ENCODE data around the gene APMAP. TPM values are rescaled to one million over a fixed set of nuclear protein-coding genes. Genes with fewer than 3 reads are reported as not detected.
"Not testable (repeated sequence)": the region's sequence is repeated elsewhere in the genome, so short reads cannot be mapped to it uniquely, and the experiment has no call there.

Gene APMAP
- polyA plus RNA-seq, 3 donors, result 92.7 to 98.7 (median 97.6) TPM

DNA sequence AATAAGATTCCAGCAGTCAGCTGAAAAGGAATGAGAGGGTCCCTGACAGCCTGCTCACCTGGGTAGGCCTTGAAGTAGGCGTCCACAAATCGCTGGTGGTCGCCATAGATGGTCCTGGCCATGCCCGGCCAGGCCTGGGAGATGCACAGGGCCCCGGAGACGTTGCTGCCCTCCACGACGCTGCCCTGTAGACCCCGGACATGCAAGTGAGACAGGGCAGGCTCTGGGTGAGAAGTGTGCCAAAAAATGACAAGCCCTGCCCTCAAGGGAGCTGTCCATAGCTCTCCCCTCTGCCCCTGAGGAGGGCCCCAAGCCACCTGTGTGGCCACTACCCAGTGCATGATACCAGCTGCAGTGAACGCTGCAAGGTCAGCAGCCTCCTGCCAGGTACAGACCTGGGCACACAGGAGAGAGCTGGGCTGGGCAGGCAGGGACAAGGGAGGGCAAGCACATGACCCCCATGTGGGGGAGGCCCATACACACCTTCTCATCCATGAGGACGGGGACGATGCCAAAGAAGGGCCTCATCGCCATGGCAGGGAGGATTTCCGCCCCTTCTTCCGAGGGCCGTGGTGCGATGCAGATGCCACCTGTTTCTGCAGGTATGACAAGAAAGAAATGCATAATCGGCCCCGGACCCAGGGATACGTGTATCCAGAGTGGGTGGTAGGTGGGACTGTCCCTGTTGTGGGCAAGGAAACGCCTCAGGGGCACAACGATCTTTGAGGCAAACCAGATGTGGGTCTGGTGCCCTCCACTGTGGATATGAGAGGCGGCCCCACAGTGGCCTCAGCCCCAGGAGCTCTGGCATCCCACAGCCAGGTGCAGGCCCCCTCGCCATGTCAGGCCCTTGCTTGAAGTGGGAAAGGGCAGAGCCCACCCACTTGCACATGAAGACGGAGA lies 21.2 kb upstream of the APMAP start:
- DNase-seq (ENCODE audit: extremely low read depth in 1 of 11, low read depth in 9 of 11, low spot score in 4 of 11), result no peak

DNA sequence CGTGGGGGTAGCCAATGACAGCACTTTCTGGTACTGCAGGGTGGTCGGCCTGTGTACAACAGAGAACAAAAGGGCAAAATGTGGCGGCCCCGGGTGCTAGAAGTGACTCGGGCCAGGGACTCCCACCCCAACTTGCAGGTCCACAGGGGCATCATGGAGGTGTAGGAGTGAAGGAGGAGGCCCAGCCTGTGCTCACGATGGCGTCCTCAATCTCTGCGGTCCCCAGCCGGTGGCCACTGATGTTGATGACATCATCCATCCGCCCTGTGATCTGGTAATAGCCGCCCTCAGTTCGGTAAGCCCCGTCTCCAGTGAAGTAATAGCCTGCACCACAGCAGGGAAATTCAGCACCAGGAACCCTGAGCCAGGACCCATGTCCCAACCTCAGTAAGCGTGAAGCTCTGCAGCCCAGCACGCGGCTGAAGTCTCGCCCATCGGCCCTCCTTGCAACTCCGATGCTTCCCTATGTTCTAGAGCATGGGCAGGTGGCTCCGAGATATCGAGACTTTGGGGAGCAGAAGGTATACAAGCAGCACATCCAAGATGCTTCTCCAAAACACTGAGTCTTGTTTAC lies 20.2 kb upstream of the APMAP start:
- no peak for DNase-seq (ENCODE audit: extremely low read depth in 1 of 11, low read depth in 9 of 11, low spot score in 4 of 11)

DNA sequence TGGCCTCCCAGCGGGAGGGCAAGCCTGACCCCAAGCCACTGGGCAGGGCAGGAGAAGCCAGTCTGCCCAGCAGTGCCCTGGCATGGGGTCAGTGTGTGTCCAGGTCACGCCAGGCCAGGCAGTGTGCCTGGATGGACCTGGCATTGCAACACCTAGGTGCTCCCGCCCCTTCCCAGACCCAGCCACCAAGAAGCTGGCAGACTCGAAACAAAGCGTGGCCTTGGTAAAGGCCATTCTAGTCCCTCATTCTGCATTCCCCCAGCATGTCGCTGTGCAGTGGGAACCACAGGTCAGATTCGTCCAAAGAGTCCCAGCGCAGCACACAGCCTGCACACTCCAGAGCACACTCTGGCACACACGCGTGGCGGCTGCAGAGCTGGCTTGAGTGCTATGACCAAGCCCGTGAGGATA lies 19.3 kb upstream of the APMAP start:
- no peak for DNase-seq (ENCODE audit: extremely low read depth in 1 of 11, low read depth in 9 of 11, low spot score in 4 of 11)

DNA sequence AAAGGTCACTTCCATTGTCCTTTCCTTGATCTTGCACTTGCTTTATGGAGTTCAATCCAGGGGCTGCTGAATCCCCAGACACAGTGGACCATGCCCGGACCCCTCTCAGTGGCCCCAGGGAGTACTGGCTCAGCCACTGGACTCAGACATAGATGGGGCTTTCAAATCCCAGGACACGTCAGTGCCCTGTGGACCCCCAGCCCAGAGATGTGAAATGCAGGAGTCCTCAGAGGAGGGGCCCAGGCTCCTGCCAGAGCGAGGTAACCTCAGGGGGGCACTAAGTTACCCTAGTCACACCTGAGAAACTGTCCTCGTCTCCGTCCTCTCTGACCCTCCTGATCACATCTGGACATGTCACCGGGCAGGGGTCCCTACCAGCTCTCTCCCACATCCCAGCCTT lies 18.7 kb upstream of the APMAP start:
- no peak for DNase-seq (ENCODE audit: extremely low read depth in 1 of 11, low read depth in 9 of 11, low spot score in 4 of 11)

DNA sequence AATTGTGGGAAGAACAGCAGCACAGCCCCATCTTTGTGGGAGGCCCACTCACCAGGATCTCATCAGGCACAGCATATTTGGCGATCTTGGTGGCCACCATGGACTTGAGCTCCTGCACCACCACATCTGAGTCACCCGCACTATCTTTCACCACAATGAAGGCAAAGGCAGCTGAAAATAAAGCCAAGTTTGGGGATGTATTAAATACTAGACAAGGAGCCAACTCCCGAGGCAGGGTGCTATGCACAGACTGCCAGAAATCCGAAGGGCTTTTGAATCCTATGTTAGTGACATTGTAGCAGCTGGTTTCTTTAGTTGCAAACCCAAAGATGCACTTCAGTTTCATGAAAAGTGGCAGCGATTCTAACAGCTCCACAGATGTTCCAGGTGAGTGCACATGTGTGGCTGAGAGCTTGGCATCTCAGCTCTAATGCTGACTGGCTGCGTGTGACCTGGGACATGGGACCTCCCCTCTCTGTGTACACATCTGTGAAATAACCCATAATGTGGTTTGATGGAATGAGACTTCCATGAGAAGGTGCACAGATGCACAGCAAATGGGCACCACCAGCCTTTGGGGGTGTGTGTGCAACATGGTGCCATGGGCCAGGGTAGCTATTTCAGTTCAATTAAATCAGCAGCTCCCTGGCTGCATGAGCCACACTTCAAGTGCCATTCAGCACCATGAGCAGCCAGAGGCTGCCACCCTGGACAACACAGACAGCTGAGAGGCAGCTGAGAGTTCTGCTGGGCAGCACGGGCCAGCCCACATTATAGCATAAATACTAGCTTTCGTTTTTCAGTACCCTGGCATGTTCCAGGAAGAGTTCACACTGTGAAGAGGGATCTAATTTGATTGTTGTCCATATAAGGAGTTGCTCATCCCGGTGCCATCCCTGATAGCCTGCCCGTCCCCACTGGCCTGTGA lies 16.9 kb upstream of the APMAP start:
- no peak for DNase-seq (ENCODE audit: extremely low read depth in 1 of 11, low read depth in 9 of 11, low spot score in 4 of 11)

DNA sequence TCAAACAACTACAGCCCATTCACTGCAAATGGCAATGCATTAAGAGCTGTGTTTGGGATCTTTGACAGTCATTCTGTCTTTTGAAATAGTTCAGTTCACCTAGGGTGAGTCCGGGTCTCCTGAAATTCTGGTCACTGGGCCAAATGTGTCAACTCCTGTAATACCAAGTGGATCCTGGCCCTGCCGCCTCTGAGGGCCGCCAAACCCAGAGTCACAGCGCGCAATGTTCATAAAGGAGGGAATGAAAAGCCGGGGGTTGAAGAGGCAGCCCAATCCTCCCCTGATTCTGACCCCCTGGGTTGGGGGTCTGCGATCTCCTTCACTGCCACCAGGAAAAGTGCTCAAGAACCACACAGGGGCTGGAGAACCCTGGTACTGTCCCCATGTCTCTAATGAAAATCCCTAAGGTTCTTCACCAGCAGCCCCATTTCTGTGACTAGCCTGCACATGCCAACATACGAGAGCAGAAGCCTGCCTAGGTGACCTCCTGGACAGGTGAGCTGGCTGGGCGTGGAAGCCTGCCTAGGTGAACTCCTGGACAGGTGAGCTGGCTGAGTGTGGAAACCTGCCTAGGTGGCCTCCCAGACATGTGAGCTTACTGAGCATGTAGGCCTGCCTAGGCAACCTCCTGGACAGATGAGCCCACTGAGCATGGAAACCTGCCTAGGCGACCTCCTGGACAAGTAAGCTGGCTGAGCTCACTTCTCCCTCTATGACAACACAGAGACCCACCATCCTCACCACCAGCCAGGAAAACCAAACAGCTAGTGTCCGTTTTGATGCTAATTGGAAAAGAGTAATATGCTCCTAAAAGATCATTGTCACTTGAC lies 16.1 kb upstream of the APMAP start:
- no peak for DNase-seq (ENCODE audit: extremely low read depth in 1 of 11, low read depth in 9 of 11, low spot score in 4 of 11)

DNA sequence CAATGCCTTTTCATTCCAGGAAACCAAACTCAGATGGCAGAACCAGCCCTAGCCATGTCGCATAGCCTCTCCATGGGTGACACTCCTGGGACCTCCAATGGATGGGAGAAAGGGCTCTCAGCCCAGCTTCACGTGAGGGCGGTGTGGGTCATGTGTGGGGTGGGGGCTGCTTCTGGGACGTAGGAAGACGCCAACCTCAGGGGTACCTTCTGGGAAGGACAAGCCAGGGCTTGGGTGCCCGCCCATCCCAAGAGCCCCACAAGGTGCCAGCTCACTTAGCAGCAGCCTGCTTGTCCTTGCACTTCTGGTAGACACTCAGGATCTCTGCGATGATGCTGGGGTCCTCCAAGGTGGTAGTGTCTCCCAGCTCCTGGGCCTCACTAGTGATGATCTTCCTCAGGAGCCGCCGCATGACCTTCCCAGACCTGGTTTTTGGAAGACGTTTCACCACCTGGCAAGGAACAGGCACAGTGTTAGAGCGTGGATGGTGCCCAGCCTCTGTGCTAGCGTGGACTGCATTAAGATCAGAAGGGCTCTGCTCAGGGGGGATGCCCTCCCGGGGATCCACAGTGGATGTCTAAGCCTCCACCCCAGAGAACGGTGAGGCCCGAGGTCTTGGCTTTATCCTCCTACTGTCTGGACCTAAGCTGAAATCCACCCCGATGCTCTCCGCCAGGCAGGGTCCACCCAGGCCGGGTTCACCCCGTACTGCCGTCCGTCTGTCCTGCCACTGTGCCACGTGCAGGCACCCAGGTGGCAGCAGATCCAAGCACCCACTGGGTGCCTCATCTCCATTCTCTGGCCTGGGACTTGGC lies 15.1 kb upstream of the APMAP start:
- DNase-seq (ENCODE audit: extremely low read depth in 1 of 11, low read depth in 9 of 11, low spot score in 4 of 11), result no peak

DNA sequence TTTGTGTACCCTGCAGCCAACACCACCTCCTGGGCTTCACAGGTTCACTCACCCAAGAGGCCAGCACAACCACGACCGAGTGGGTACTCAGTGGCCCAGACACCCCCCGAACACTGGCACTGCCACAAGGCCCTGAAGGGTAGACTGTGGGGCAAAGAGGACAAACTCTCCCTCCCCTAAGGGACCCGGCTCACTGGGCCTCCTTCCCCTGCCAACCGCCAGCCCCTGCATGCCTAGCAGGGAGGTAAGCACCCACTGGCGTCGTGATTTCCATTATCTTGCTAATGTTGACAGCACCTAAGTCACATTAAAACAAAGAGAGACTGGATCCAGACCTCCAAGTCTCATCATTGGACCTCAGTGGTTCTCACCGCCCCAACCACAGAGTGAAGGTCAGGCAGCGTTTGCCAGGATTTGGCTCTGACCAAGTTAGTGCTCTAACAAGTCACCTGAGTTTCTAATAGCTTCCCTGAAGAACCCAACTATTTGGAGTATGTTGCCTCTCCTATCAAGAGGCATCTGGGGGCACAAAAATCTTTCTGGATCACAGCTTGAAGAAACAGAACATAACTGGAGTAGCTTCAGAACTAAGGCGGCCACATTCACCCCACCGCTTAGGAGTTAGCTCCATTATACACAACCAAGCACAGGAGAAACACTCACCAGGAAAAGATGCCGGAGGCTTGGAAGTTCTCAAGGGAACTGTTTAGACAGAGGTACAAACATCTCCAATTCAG lies 14.0 kb upstream of the APMAP start:
- DNase-seq (ENCODE audit: extremely low read depth in 1 of 11, low read depth in 9 of 11, low spot score in 4 of 11), result no peak

DNA sequence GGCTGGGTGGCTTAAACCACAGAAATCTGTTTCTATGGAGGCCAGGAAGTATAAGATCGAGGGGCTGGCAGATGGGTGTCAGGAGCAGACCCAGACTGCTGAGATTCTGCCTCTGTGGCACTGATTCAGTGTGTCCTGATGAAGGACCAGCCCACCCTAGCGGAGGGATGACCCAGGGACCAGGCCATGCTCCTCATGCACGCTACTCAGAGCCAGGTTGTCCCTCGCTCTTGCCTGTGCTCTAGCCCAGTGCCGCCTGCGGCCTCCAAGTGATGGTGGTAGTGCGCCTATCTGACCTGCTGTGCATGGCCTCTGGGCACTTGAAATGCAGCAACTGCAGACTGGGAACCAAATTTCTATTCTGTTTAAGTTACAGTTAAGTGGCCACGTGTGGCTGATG lies 13.1 kb upstream of the APMAP start:
- DNase-seq (ENCODE audit: extremely low read depth in 1 of 11, low read depth in 9 of 11, low spot score in 4 of 11), result no peak

DNA sequence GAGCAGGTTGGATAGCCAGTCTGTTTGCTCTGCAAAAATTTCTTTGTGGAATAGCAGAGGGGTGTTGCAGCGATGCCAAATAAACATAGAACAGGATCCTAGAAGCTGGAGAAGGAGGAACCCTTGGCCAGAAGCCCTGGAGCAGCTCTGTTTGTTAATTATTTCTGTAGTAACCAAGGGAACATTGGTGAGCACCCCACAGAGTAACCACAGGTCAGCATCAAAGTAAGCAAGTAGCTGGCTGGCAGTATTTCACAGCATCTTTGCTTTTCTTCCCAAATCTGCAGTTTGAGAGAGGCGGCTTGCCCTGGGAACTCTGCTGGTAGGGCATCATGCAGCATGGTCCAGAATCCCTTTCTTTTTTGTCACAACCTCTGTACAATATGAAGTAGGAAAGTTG lies 12.7 kb upstream of the APMAP start:
- peak in 1 of 11 donors; percentile 20 for DNase-seq (ENCODE audit: extremely low read depth in 1 of 11, low read depth in 9 of 11, low spot score in 4 of 11)

DNA sequence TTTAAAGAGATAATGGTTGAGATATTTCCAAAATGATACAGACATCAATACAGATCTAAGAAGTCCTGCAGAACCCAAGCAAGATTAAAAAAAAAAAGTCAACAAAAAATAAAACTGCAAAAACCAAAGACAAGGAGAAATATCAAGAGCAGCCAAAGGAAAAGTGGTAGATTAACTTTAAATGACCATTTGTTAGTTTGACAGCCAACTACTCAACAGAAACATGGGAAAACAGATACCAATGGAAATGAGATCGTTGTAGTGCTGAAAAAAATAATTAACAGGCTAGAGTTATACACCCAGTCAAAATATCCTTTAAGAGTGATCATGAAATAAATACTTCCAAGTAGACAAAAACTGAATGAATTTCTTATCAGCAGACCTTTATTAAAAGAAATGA lies 10.5 kb upstream of the APMAP start:
- DNase-seq (ENCODE audit: extremely low read depth in 1 of 11, low read depth in 9 of 11, low spot score in 4 of 11), result no peak

DNA sequence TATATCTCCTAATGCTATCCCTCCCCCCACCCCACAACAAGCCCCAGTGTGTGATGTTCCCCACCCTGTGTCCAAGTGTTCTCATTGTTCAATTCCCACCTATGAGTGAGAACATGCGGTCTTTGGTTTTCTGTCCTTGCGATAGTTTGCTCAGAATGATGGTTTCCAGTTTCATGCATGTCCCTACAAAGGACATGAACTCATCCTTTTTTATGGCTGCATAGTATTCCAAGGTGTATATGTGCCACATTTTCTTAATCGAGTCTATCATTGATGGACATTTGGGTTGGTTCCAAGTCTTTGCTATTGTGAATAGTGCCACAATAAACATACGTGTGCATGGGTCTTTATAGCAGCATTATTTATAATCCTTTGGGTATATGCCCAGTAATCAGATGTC lies 8.8 kb upstream of the APMAP start:
- not testable (repeated sequence) for DNase-seq (ENCODE audit: extremely low read depth in 1 of 11, low read depth in 9 of 11, low spot score in 4 of 11)

DNA sequence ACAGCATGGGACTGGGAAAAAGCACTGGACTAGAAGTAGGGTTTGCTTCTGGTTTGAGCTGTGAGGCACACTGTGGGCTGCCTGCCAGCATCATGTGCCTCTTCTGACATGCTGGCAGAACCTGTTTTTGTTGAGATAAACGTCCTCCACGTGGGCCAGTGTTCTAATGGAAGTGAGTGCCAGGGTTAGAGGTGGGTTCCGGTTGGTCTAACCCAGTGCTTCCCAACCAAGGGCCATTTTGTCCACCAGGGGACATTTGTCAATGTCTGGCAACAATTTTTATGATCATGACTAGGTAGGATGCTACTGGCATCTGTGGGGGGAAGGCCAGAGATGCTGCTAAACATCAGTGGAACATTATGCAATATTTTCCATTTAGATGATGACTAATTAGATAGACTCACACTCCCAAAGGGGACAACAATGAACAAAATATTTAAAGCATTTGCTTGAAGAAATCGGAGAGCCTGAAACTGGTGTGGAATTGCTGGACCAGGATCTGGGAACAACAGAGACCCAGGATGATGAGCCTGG lies 7.8 kb upstream of the APMAP start:
- DNase-seq (ENCODE audit: extremely low read depth in 1 of 11, low read depth in 9 of 11, low spot score in 4 of 11), result peak in 1 of 11 donors; percentile 27

DNA sequence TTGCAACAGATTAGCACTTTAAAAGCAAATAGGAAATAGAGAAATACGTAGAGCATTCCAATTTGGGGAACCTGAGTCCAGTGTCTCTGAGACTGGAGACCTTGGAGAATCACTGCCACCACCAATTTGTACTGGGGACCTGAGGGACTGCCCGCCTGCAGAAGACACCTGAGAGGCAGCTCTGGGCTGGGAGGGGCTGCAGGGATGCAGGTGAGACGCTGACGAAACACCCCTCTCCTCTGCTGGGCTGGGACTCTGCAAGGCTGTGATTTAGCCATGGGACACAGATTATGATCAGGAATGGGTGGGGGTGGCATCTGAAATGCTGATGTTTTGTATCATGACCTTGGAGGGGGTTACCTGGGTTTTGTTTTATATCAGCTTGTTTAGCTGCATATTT lies 7.0 kb upstream of the APMAP start:
- no peak for DNase-seq (ENCODE audit: extremely low read depth in 1 of 11, low read depth in 9 of 11, low spot score in 4 of 11)

DNA sequence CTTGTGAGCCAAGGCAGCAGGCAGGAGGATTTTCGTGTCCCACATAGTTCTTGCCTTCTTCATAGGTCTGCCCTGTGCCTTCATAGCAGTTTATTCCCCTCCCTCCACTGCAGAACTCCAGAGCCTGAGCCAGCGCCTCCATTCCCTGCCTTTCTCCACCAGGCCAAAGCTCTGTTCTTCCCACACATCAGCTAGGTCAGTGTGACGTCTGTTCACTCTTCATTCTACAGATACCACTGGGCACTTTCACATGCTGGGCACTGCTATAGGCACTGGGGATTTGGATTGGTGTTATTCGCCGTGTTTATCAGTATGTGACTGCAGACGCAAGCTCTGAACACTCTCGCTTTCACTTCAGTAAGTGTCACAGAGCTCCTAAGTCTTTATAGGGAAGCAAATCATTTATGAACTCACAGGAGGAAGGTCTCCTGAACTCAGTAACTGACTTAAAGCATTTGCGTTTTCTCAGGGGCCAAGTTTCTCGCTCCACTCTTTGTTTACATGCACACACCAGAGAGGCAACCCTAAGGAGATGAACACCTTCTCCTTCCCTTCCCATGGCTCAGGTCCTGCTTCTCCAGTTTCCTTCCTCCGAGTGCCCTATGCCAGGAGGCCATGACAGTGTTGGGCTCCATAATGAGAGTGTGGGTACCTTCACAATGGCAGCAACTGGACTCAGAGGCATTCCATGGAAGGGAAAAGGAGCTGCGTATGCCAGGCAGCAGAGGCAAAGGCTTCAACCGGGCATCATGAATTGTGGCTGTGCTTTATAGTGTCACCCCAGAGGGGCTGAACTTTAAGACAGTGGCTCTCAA lies 6.3 kb upstream of the APMAP start:
- no peak for DNase-seq (ENCODE audit: extremely low read depth in 1 of 11, low read depth in 9 of 11, low spot score in 4 of 11)

DNA sequence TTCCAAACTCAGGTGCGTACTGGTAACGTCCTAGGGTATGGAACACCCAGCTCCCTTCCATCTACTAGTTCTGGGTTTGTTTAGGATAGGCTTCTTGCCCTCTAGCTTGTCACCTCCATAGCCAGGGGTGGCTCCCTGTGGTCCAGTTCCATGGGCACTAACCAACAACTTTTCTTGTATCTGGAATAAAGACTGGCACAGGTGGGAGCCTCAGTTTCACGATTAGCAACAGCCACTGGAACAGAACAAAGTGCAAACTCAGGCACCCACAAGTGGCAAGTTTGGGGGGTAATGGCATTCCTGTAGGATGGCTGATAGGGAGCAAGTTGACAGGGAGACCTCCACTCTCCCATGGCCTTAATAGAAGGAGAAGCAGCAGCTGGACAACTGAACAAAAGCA lies 5.6 kb upstream of the APMAP start:
- DNase-seq (ENCODE audit: extremely low read depth in 1 of 11, low read depth in 9 of 11, low spot score in 4 of 11), result no peak
